Progenitor cell of endocrine pancreas (in vitro differentiated cells): ENCODE data around the gene ABR. TPM values are rescaled to one million over a fixed set of nuclear protein-coding genes. Genes with fewer than 3 reads are reported as not detected.

ENCODE experiments used
- DNase-seq: peaks from one replicate; pipeline ENCODE4 v3.0.0; 2021; ENCODE audit warnings: low spot score; ENCODE audit not compliant: unreplicated experiment
- H3K27ac Mint-ChIP-seq: 2 replicates; pipeline ENCODE4 v1.8.0; 2021; ENCODE audit warnings: mild to moderate bottlenecking, moderate library complexity, mixed read lengths
- H3K27me3 Mint-ChIP-seq: 2 replicates; pipeline ENCODE4 v1.8.0; 2021; ENCODE audit warnings: mixed read lengths
- H3K36me3 Mint-ChIP-seq: 2 replicates; pipeline ENCODE4 v1.8.0; 2022; ENCODE audit warnings: mixed read lengths; ENCODE audit not compliant: insufficient read depth
- H3K4me1 Mint-ChIP-seq: 2 replicates; pipeline ENCODE4 v1.8.0; 2021; ENCODE audit warnings: low read depth, mixed read lengths
- H3K4me3 Mint-ChIP-seq: 2 replicates; pipeline ENCODE4 v1.8.0; 2021; ENCODE audit warnings: low read depth, mild to moderate bottlenecking, moderate library complexity, mixed read lengths
- H3K9me3 Mint-ChIP-seq: 2 replicates; pipeline ENCODE4 v1.8.0; 2021; ENCODE audit warnings: low read depth, mixed read lengths
- total RNA-seq: library from RNA; stranded (reverse); gene quantifications from 2 replicates; pipeline ENCODE4 v1.2.1, GENCODE V29; 2021
- TF ChIP-seq, protein P1 (sequence below): fragments of 200-600 bp; sonication (generic); IDR thresholded peaks from one replicate; pipeline ENCODE4 v1.5.0; 2021; ENCODE audit warnings: antibody characterized with exemption, mild to moderate bottlenecking; ENCODE audit not compliant: unreplicated experiment

Gene ABR
- total RNA-seq, 1 donor from 2014 or later = 61.0 TPM

DNA sequence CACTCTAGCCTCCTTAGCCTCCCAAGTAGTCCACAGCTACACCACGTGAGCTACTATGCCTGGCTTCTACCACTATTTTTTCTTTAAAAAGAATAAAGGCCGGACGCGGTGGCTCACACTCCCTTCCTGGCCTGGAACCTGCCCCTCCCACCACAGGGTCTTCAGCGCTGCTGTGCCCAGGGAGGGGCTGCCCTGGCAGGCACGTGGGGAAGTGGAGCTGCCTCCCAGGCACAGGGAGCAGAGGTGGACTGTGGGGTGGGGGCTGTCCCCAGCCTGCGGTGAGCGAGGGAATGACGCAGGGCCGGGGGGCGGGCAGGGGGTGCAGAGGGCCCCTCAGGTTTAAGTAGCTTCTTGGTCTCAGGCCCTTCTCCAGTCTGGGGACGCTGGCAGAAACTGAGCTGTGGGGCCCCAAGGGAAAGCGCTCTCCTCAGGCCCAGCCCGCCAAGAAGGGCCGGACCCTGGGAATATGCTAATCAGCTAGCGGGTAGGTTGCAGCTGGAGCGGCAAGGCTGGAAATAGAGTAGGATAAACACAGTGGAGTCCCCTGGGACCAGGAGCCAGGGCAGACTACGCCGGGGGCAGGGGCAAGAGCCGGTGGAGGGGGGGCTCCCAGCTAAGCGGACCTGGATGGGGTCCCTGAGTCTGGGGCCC is 136.1 kb downstream of the ABR start:
- Mint-ChIP-seq H3K36me3 (peaks cover 16% of the 10 kb centered on the region), H3K4me3 (no peak overlapping the region), H3K27ac (no peak overlapping the region), H3K27me3 (no peaks in the 10 kb centered on the region), H3K9me3 (no peaks in the 10 kb centered on the region), H3K4me1 (no peaks in the 10 kb centered on the region)
- no peak for DNase-seq
- TF ChIP-seq, protein P1, sequence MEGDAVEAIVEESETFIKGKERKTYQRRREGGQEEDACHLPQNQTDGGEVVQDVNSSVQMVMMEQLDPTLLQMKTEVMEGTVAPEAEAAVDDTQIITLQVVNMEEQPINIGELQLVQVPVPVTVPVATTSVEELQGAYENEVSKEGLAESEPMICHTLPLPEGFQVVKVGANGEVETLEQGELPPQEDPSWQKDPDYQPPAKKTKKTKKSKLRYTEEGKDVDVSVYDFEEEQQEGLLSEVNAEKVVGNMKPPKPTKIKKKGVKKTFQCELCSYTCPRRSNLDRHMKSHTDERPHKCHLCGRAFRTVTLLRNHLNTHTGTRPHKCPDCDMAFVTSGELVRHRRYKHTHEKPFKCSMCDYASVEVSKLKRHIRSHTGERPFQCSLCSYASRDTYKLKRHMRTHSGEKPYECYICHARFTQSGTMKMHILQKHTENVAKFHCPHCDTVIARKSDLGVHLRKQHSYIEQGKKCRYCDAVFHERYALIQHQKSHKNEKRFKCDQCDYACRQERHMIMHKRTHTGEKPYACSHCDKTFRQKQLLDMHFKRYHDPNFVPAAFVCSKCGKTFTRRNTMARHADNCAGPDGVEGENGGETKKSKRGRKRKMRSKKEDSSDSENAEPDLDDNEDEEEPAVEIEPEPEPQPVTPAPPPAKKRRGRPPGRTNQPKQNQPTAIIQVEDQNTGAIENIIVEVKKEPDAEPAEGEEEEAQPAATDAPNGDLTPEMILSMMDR = no peak

DNA sequence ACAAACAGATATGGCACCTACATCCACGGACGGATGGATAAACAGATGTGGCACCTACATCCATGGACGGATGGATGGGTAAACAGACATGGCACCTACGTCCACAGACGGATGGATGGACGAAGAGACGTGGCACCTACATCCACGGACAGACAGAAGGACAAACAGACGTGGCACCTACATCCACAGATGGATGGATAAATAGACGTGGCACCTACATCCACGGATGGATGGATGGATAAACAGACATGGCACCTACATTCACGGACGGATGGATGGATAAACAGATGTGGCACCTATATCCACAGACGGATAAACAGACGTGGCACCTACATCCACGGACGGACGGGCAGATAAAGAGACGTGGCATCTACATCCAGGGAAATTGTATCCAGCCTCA is 137.3 kb downstream of the ABR start:
- H3K4me1 Mint-ChIP-seq = no peaks in the 10 kb centered on the region
- no peak overlapping the region for H3K27ac Mint-ChIP-seq

DNA sequence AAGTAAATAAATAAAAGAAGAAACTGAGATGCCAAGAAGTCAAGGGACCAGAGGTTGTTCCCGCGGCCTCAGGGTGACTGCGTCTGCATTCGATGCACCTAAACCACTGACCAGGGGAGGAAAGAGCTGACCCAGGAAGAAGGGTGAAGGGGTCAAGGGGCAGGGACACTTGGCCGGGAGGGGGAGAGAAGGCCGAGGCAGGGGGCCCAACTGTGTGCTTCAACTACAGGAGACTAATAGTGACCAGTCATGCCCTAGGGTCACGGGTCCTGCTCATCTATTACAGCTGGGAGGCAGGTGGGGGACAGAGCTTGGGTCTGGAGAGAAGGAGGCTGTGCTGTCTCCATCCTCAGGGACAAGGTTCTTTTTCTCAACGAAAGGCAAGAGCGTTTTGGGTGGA is 138.0 kb downstream of the ABR start:
- H3K27ac Mint-ChIP-seq = no peak overlapping the region
- H3K4me3 Mint-ChIP-seq = no peak overlapping the region
- H3K9me3 Mint-ChIP-seq = no peaks in the 10 kb centered on the region

More for the DNA sequence above, 137.3 kb downstream of the ABR start:
- TF ChIP-seq, protein P1 = no peak
- DNase-seq = no peak
- Mint-ChIP-seq H3K36me3 (peaks cover 16% of the 10 kb centered on the region), H3K9me3 (no peaks in the 10 kb centered on the region), H3K27me3 (no peaks in the 10 kb centered on the region), H3K4me3 (no peak overlapping the region)

DNA sequence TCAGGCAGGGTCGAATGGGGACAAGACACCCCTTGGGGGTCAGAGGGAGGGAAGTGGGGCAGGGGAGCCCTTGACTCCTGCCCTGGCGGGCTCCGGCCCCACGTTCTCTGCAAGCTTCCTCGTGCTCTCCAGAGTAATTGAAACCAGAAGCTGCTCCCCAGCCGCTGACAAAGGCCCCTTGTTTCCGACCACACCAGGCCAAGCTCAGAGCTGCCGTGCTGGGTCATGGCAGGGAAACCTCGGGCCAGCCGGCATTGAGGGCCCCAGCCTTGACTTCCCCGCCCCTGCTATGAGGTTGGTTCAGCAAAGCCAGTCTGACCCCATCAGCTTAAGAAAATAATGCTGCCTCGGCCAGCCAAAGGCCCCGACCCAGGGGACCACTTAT is 139.6 kb downstream of the ABR start:
- TF ChIP-seq, protein P1 = no peak
- Mint-ChIP-seq H3K27ac (no peak overlapping the region), H3K4me1 (no peaks in the 10 kb centered on the region), H3K27me3 (no peaks in the 10 kb centered on the region), H3K4me3 (no peak overlapping the region), H3K9me3 (no peaks in the 10 kb centered on the region), H3K36me3 (peaks cover 14% of the 10 kb centered on the region)
- no peak for DNase-seq

More for the DNA sequence above, 138.0 kb downstream of the ABR start:
- Mint-ChIP-seq H3K36me3 (peaks cover 16% of the 10 kb centered on the region), H3K4me1 (no peaks in the 10 kb centered on the region), H3K27me3 (no peaks in the 10 kb centered on the region)
- TF ChIP-seq, protein P1 = no peak
- DNase-seq = no peak

DNA sequence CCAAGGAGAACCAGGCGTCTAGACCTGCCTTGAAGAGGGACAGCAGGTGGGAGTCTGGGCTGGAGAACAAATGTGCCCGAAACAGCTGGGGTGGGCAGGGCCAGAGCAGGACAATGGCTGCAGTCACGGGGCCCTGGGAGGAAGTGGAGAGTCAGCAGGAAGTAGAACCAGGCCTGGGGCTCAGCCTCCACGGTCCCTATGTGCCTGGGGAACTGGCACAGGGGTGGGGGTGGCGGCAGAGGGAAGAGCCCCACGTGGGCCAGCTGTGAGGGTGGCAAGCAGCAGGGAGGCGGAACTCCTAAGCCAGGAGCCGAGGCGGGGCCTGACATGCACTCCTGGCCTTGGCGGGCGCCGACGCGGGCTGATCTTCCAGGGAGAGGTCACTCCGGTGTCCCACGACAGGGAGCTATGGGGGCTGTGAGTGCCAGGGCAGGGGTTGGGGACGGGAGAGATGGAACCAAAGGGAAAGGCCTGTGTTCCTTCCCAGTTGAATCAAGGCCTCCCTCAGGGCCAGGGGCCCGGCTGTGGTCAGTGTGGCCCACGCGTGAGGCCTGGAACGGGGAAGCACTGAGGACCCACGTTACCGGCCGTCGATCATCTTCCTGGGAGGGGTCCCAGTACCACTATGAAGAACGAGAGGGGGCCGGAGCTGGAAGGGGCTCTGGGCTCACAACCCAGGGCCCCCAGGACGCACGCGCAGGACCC is 140.1 kb downstream of the ABR start:
- H3K36me3 Mint-ChIP-seq = peaks cover 12% of the 10 kb centered on the region
- H3K27ac Mint-ChIP-seq = no peak overlapping the region
- H3K4me3 Mint-ChIP-seq = no peak overlapping the region
- H3K9me3 Mint-ChIP-seq = no peaks in the 10 kb centered on the region
- H3K27me3 Mint-ChIP-seq = no peaks in the 10 kb centered on the region
- DNase-seq = no peak
- TF ChIP-seq, protein P1 = no peak
- no peaks in the 10 kb centered on the region for H3K4me1 Mint-ChIP-seq
